ENCODE data around the gene CREB3L1. TPM values are rescaled to one million over a fixed set of nuclear protein-coding genes. Genes with fewer than 3 reads are reported as not detected.

The CREB3L1 gene
- total RNA-seq, 4 donors from 2014 or later: 35.8 to 50.7 (median 41.6) TPM

- no peaks in the 10 kb centered on the region for H3K9me3 ChIP-seq
- WGBS, 2 donors (ENCODE audit: low coverage in 1 of 2): 56% methylated on average over 26 of the region's 26 CpGs; no CpG with 5 or more reads in 1 of the 2 donors
- intact Hi-C loops (cut with DNase I; ENCODE audit: low total_unique reads) (no loop called here), in situ Hi-C loops (cut with MboI; ENCODE audit: low pct_ligation_motif_present in 1 of 4, low pct_unique_long_range_greater_than_20kb in 1 of 4, low sequenced_read_pairs in 3 of 4) (no loop called here)
- H3K27ac ChIP-seq: peak overlapping the region; percentile 55 to 74 (median 60)
- no peak for DNase-seq
- H3K27me3 ChIP-seq: no peaks in the 10 kb centered on the region
- H3K36me3 ChIP-seq: no peaks in the 10 kb centered on the region
- peaks cover 6 to 37% (median 26%) of the 10 kb centered on the region in 4 donors for H3K4me1 ChIP-seq
- peak overlapping the region in 1 of 4 donors; percentile 55 for H3K4me3 ChIP-seq
- TF ChIP-seq POLR2A (IDR thresholded peaks at IDR 0.05): no peak
- TF ChIP-seq, protein P1, sequence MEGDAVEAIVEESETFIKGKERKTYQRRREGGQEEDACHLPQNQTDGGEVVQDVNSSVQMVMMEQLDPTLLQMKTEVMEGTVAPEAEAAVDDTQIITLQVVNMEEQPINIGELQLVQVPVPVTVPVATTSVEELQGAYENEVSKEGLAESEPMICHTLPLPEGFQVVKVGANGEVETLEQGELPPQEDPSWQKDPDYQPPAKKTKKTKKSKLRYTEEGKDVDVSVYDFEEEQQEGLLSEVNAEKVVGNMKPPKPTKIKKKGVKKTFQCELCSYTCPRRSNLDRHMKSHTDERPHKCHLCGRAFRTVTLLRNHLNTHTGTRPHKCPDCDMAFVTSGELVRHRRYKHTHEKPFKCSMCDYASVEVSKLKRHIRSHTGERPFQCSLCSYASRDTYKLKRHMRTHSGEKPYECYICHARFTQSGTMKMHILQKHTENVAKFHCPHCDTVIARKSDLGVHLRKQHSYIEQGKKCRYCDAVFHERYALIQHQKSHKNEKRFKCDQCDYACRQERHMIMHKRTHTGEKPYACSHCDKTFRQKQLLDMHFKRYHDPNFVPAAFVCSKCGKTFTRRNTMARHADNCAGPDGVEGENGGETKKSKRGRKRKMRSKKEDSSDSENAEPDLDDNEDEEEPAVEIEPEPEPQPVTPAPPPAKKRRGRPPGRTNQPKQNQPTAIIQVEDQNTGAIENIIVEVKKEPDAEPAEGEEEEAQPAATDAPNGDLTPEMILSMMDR (IDR thresholded peaks at IDR 0.05): peak in 2 of 5 experiments; percentile 6 to 18
These were observed 19.3 kb downstream of the CREB3L1 start for GRCh38 chr11:46296528-46297448.

DNA sequence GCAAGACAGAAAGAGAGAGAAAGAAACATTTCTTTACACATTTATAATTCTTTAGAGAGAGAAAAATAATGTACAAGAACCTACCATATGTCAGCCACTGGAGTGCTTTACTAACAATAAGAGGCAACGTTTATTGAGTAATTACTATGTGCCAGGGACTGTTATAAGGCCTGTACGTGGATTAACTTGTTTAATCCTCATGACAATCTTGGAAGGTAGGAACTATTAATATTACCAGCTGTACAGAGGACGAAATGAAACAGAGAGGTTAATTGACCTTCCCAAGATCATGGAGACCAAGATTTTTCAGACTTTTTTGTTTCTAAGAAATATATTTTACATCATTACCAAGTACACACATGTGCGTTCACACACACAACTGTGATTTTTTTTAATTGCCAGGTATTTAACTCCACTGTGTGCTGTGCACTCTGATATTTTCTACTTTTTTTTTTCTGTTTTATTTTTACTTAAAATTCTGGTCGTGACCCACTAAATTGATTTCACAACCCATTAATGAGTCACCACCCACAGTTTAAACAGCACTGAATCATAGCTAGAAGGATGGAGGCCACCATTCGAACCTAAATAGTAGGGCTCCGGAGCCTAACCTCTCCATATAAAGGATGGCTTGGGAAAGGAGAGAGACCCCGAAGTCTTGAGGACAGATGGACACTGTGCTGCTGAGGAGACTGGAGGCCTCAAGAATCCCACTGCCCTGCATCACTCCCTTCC, 21.4 kb downstream of the CREB3L1 start:
- H3K4me1 ChIP-seq: peaks cover 6 to 31% (median 21%) of the 10 kb centered on the region in 4 donors
- H3K36me3 ChIP-seq: no peaks in the 10 kb centered on the region
- H3K27me3 ChIP-seq: no peaks in the 10 kb centered on the region
- no peak for DNase-seq
- no peaks in the 10 kb centered on the region for H3K9me3 ChIP-seq
- 52 to 56% methylated on average over 7 to 8 of the region's 8 CpGs for WGBS, 2 donors (ENCODE audit: low coverage in 1 of 2)
- in situ Hi-C loops (cut with MboI; ENCODE audit: low pct_ligation_motif_present in 1 of 4, low pct_unique_long_range_greater_than_20kb in 1 of 4, low sequenced_read_pairs in 3 of 4) (no loop called here), intact Hi-C loops (cut with DNase I; ENCODE audit: low total_unique reads) (no loop called here)
- H3K4me3 ChIP-seq: no peak overlapping the region
- peak overlapping the region; percentile 26 to 39 (median 30) for H3K27ac ChIP-seq
- no peak for TF ChIP-seq EP300 (IDR thresholded peaks at IDR 0.05; ENCODE audit: low read depth)
- TF ChIP-seq POLR2A (IDR thresholded peaks at IDR 0.05): no peak
- TF ChIP-seq, protein P1 (IDR thresholded peaks at IDR 0.05): no peak
- TF ChIP-seq POLR2AphosphoS5 (IDR thresholded peaks at IDR 0.05): no peak

GRCh38 chr11:46299451-46299961, 22.0 kb downstream of the CREB3L1 start:
- H3K27ac ChIP-seq: peak overlapping the region; percentile 26 to 39 (median 30)
- in situ Hi-C loops (cut with MboI; ENCODE audit: low pct_ligation_motif_present in 1 of 4, low pct_unique_long_range_greater_than_20kb in 1 of 4, low sequenced_read_pairs in 3 of 4): no loop called here
- WGBS, 2 donors (ENCODE audit: low coverage in 1 of 2): 75 to 79% methylated on average over 2 to 5 of the region's 5 CpGs
- H3K4me1 ChIP-seq: peaks cover 6 to 24% (median 21%) of the 10 kb centered on the region in 4 donors
- H3K27me3 ChIP-seq: no peaks in the 10 kb centered on the region
- DNase-seq: no peak
- intact Hi-C loops (cut with DNase I; ENCODE audit: low total_unique reads): no loop called here
- H3K4me3 ChIP-seq: no peak overlapping the region
- no peaks in the 10 kb centered on the region for H3K36me3 ChIP-seq
- no peak for TF ChIP-seq POLR2A (IDR thresholded peaks at IDR 0.05)
- TF ChIP-seq POLR2AphosphoS5 (IDR thresholded peaks at IDR 0.05): no peak
- TF ChIP-seq, protein P1 (IDR thresholded peaks at IDR 0.05): no peak
- TF ChIP-seq EP300 (IDR thresholded peaks at IDR 0.05; ENCODE audit: low read depth): no peak
- H3K9me3 ChIP-seq: no peaks in the 10 kb centered on the region

DNA sequence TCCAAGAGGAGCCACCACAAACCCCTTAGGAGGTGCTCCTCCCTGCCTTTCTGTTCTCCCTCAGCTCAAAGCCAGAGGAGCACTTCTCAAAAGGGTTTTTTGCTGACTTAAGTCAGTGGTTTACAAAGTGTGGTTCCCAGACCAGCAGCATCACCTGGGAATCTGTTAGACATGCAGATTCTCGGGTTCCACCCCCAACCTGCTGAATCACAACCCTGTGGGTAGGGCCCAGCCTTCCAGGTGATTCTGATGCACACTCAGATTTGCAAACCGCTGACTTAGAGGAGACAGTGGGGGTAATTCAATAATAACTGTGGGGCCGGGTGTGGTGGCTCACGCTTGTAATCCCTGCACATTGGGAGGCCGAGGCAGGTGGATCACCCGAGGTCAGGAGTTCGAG, 22.8 kb downstream of the CREB3L1 start:
- Histone ChIP-seq H3K36me3 (no peaks in the 10 kb centered on the region), H3K9me3 (no peaks in the 10 kb centered on the region), H3K27ac (peak overlapping the region in 1 of 4 donors; percentile 30), H3K4me3 (no peak overlapping the region), H3K4me1 (peaks cover 6 to 17% (median 14%) of the 10 kb centered on the region in 4 donors), H3K27me3 (no peaks in the 10 kb centered on the region)
- in situ Hi-C loops (cut with MboI; ENCODE audit: low pct_ligation_motif_present in 1 of 4, low pct_unique_long_range_greater_than_20kb in 1 of 4, low sequenced_read_pairs in 3 of 4): loop anchor here in 1 of 4 donors (25.0 kb wide), 1 partner anchor 163 kb away; no protein-coding TSS in a partner anchor
- TF ChIP-seq EP300 (IDR thresholded peaks at IDR 0.05; ENCODE audit: low read depth) (no peak), POLR2A (IDR thresholded peaks at IDR 0.05) (no peak), POLR2AphosphoS5 (IDR thresholded peaks at IDR 0.05) (no peak)
- TF ChIP-seq, protein P1 (IDR thresholded peaks at IDR 0.05): no peak
- intact Hi-C loops (cut with DNase I; ENCODE audit: low total_unique reads): no loop called here
- no peak for DNase-seq
- 89% methylated on average over 7 of the region's 7 CpGs; no CpG with 5 or more reads in 1 of the 2 donors for WGBS, 2 donors (ENCODE audit: low coverage in 1 of 2)

Data from transverse colon (tissue), 4 donors.